Measurements from ENCODE around the gene TGIF2.

The TGIF2 gene

DNA sequence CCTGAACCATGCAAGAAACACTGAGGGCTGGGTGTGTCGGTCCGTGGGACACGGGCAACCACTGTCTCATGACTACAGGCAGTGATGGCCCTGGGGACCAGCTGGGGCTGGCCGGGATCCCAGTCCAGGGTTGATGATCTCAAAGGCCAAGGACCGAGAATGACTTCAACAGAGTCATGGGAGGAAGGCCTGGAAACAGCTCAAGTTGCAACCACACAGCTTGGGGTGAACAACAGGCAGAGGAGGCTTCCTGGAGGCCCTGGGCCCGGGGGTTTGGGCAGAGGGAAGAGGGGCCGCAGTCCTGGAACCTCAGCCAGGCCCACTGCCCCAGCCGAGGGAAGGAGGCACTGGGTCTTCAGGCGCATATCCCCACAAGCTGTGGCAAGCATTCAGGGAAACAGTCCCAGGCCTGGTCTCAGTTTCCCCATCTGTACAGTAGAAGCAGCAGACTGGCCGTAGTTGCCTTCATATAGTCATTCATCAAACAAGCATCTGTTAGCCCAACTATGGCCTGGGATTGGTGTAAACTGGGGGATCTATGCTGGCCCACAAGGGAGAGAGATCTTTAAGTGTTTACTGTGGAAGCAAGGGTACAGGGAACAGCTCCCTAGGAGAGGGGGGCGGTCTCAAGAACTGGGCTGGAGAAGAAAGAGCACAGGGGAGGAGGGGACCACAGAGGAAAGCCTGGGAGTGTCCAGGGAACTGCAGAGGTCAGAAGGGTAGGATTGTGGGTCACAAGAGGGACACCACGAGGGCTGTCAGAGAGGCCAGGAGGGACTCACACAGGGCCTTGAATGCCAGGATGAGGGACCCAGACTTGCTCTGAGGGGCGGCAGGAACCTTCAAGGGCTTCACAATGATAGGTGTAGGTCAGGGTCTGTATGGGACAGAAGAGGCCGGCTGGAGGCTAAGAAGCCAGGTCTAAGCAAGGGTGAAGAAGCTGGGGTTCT lies 29.9 kb upstream of the TGIF2 start:
- TF ChIP-seq CTCF (IDR thresholded peaks at IDR 0.05): no peak

DNA sequence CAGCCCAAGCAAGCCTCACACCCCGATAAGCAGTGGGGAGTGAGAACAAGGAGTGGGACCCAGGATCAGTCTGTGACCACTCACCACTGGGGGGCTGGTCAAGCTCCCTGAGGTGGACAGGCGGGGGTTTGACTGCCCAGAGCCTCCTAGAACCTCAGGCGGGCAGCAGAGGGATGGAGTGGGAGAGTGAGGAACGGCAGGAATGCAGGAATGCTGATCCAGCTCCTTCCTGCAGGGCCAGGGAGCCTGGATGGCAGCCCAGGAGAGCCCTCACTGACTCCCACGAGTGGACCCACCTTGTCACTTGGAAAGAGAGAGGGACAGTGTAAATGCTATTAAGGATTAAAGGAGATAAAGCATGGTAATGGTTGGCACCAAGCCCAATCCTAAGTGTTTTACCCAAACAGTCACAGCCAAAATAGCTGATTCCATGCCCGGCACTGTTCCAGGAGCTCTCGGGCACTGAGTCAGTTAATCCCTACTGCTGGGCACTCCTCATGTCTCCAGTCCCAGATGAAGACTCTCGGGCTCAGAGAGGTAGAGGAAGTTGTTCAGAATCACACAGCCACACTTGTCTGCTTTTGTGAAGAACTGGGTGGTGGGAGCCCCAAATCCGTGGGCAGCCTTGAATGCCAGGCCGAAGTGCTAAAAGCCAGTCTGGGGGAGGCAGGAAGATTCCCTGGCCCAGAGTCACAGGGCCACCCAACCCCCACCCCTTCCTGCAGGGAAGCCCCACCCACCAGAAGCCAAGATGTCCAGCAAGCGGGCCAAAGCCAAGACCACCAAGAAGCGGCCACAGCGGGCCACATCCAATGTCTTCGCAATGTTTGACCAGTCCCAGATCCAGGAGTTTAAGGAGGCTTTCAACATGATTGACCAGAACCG lies 29.0 kb upstream of the TGIF2 start:
- TF ChIP-seq CTCF (IDR thresholded peaks at IDR 0.05): no peak

DNA sequence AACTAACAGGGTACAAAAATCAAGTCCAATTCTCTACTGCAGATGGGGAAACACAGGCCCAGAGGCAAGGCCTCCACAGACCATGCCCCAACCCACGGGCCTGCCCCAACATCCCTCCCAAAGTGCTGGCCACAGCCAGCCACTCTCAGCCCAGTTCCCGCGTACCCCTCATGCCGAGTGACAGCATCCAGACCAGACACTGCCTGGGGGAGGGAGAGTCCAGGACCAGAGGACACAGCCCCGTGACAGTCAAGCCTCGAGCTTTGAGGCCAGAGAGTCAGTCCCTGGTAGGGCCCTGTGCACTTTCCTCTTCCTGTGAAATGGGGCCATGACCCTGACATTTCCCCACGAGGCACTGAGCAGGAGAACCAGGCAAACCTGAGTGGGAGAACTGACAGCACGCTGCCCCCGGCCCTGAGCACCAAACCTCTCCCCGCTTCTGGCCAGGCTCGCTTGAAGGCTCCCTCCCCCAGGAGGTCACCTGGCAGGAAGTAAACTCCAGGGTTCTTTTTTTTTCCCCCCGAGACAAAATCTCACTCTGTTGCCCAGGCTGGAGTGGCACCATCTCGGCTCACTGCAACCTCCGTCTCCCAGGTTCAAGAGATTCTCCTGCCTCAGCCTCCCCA lies 27.2 kb upstream of the TGIF2 start:
- TF ChIP-seq CTCF (IDR thresholded peaks at IDR 0.05): no peak

DNA sequence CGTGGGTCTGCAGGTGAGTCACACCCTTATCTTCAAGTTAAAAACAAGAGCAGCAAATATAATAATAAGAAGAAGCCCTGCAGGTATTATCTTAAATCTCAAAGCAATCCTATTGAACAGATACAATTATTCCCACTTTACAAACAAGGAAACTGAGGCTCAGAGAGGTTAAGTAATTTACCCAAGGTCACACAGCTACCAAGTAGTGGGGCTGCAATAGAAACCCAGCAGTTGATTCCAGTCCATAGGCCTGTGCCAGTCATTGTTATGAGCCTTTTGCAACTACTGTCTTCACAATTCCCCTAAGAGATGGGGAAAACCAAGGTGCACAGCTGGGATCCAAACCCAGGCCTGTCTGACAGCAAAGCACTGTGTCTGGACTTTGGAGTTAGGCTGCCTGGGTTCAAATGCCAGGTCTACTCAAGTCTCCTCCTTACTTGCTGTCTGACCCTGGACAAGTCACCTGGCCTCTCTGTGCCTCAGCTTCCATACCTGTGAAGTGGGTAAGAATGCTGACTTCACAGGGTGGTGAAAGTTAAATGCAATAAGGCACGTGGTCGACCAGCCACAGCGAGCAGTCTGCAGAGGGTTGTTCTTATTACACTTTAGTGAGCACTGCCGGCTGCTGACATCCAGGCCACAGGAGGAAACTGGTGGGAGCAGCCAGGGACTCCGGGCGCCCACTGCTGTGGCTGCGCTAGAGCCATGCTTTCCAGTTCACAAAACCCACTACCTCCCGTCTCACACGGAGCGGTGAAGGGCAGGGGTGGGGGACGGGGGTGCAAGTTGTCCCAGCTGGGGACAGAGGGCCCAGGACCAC lies 26.0 kb upstream of the TGIF2 start:
- TF ChIP-seq CTCF (IDR thresholded peaks at IDR 0.05): no peak

- TF ChIP-seq CTCF (IDR thresholded peaks at IDR 0.05): no peak
Measured at GRCh38 chr20:36548006-36548315, 25.4 kb upstream of the TGIF2 start.

- TF ChIP-seq CTCF (IDR thresholded peaks at IDR 0.05): no peak
Measured at GRCh38 chr20:36548704-36549627, 24.4 kb upstream of the TGIF2 start.
